ENCODE measurements around the gene SLC26A11.

GRCh38 chr17:80246726-80247125, 26.5 kb downstream of the SLC26A11 start:
- TF ChIP-seq GLIS3 (CRISPR knock-in tag; IDR thresholded peaks at IDR 0.05) (no peak), ZFP30 (CRISPR knock-in tag; IDR thresholded peaks at IDR 0.05) (no peak), RARB (CRISPR knock-in tag; IDR thresholded peaks at IDR 0.05) (no peak), ZNF565 (CRISPR knock-in tag; conservative IDR thresholded peaks at IDR 0.05; ENCODE audit: low read depth) (no peak), ZC3H10 (CRISPR knock-in tag; IDR thresholded peaks at IDR 0.05) (no peak), CREB5 (CRISPR knock-in tag; IDR thresholded peaks at IDR 0.05; ENCODE audit: low read depth) (no peak)
